HTR-8/SVneo (cell line): ENCODE results near the gene SHROOM3.

Source experiments
- DNase-seq: peaks from one replicate; pipeline ENCODE4 v3.0.0; 2011; ENCODE audit warnings: low spot score, mixed read lengths; ENCODE audit not compliant: insufficient read length
- FAIRE-seq: peaks from 2 replicates; lab custom pipeline; 2011; peaks lifted over from hg19 to GRCh38; lab: Jason Lieb, UNC

SHROOM3 gene

DNA sequence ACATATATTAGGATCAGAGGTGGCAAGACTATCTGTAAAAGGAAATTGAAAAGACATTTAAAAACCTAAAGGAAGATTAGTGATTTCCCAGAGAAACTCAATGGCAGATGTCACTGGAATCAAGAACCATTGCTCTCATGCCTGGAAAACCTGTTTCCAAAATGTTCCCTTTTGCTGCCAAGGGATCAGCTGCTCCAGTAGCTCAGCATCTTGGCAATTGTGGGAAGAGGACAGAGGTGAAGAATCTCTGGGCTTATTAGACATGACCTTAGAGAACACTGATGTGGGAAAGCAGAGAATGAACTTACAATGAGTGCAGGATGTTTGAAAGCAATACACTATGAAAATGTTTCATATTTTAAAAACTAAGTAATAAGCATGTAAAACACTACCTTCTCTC is 98.3 kb downstream of the SHROOM3 start:
- DNase-seq (no peak), FAIRE-seq (no peak)

DNA sequence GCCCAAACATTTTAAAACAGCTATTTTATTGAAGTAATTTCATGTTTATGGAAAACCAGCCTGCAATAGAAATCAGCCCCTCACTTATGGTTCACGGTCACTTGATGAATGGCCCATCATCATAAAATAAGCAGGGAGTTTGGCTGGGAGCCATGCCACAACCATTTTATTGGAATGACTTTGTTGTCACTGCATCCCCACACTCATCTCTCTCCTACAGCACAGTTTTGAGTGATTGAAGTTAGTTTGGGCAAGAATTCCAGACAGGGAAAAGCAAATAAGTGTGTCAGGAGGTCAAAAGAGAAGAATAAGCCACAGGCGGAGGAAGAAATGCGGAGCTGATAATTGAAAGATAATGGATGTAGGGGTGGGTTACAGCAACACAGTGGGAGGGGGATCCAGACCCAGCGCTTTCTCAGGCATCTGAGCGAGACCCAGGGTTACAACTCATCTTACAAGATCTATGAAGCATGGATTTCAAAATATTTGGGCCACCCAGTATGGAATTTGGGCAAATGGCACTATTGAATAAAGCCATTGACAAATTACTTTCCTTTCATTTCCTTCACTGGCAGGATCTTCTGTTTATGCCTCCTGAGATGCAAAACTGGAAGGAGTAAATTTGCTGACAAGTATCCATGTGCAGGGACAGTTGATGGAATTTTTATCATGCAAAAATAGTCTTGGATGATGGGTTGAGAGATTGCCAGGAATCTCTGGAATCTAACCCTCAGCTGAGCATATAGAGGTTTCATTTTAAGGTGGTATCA is 100.8 kb downstream of the SHROOM3 start:
- FAIRE-seq, result no peak
- no peak for DNase-seq

DNA sequence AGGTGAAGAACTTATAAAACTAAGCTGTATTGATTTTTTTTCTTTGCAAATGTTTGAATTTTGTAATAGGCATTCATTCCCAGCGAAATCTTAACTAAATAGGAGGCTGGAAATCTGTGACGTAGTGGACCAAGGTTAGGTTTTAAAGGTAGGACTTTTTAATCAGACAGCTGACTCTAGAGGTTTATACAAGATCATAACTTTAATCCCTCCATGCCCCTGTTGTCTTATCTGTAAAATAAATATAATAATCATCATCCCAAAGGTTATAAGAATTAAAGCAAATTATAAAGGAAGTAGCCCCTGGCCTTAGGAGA is 101.3 kb downstream of the SHROOM3 start:
- FAIRE-seq (no peak), DNase-seq (no peak)

DNA sequence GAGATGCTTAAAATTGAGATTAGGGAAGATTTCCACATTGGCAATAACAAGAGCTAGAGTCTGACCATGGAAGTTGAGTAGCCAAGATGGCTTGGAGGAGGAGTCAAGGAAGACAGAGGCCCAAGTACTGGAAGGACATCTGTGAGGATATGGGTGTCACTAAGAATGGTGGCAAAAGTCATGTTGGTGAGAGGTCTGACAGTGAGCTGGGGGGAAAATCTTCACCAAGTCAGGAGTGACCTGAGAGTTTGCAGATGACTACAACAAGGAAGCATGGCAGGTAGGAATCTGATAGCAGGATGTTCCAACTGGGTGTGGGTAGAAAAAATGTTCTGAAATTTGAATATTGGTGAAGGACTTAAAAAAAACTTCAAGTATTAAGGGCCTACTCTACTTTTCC is 103.3 kb downstream of the SHROOM3 start:
- FAIRE-seq, result no peak
- DNase-seq, result no peak

DNA sequence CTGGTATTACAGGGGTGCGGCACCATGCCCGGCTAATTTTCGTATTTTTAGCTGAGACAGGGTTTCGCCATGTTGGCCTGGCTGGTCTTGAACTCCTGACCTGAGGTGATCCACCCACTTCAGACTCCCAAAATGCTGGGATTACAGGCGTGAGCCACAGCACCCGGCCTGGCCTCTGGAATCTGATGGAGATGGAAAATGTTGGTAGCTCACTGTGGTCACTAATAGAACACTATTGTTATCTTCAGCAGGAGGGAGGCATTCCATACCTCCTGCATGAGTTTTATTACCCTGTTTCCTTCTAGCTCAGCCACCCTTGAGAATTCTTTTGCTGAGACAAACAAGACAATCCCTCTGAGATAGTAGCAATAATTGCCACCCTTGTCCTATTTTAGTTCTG is 105.0 kb downstream of the SHROOM3 start:
- FAIRE-seq, result no peak
- no peak for DNase-seq

DNA sequence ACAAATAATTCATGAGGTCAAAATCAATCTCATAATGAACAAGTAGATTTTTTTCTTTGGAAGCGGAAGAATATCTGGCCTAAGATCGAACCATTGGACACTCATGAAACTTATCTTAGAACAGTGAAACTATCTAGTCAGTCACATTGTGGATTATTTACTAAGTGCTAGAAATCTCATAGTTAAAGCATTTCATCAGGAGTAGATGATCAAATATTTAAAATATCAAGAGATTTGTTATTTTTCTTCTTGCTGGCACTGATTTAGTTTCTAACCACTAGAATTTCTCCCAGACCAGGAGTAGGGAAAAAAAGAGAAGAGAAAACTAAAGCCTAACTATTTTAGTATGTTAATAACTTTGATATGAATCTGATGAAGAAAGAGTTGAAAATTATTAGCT is 105.5 kb downstream of the SHROOM3 start:
- DNase-seq (no peak), FAIRE-seq (no peak)

DNA sequence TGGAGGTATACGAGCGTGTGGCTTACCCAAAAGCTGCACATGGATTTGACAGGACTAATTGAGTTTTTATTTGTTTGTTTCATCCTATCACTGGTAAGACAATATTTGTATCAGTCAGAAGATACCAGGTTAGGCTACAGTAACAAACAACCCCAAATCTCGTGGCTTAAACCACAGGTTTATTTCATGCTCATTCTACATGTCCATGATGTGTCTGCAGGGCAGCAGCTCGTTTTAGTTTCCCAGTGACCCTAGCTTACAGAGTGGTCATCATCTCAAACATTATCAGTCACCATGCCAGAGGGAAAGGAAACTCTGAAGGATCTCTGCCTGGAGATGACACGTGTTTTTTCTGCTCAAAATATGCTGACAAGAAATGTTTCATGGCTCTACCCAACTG is 108.3 kb downstream of the SHROOM3 start:
- DNase-seq, result no peak
- no peak for FAIRE-seq

DNA sequence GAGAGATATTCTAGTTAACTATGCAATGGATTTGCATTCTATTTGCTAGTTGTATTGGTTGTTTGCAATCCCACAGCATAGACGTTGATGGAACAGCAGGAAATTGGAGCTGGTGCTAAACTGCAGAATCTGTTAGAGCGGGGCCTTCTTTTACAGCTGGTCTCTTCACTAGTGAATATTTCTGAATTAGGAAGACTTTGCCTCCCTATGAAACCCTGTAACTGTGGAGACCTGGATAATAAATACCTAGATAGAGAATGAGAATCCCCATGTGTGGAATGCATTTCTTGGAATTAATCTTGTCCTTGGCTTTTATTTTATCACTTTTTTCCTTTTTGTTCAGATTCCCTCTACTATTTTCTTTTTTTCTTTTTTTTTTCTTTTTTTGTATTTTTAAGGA is 109.7 kb downstream of the SHROOM3 start:
- FAIRE-seq (no peak), DNase-seq (no peak)

GRCh38 chr4:76545226-76545884 is 110.3 kb downstream of the SHROOM3 start:
- FAIRE-seq, result no peak
- DNase-seq, result peak; percentile 5

- FAIRE-seq (no peak), DNase-seq (no peak)
These were observed 111.3 kb downstream of the SHROOM3 start for GRCh38 chr4:76546327-76546726.

- DNase-seq (peak; percentile 5), FAIRE-seq (no peak)
These were observed 112.0 kb downstream of the SHROOM3 start for GRCh38 chr4:76546759-76547742.

DNA sequence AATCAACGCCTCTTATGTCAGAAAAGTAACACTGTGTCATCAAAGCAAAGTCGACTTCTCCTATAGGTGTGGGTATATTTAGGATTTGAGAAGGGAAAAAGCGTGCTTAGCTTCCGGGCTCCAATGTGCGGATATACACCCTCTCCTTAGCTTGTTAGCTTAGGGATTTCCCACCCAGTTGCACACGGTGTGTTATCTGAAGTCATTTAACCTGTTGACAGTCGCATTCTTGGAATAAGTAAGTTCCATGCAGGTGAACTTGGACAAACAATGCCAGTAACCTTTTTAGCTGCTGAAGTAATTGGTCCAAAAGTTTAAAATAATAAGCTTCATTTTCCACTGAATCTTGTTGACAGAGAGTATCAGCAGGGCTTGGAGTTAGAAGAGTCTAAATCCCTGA is 113.7 kb downstream of the SHROOM3 start:
- no peak for FAIRE-seq
- no peak for DNase-seq

GRCh38 chr4:76549765-76550164 is 114.7 kb downstream of the SHROOM3 start:
- FAIRE-seq, result no peak
- no peak for DNase-seq

- DNase-seq, result peak; percentile 7
- FAIRE-seq, result no peak
These were observed 116.1 kb downstream of the SHROOM3 start for GRCh38 chr4:76550966-76551780.

DNA sequence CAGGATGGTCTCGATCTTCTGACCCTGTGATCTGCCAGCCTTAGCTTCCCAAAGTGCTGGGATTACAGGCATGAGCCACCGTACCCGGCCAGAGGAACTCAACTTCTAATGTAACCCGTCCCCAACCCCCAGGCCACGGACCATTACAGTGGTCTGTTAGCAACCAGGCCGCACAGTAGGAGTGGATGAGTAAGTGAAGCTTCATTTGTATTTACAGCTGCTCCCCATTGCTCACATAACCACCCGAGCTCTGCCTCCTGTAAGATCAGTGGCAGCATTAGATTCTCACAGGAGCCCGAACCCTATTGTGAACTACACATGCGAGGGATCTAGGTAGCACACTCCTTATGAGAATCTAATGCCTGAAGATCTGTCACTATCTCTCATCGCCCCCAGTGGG is 119.6 kb downstream of the SHROOM3 start:
- DNase-seq (no peak), FAIRE-seq (no peak)

- FAIRE-seq (no peak), DNase-seq (no peak)
These were observed 121.4 kb downstream of the SHROOM3 start for GRCh38 chr4:76556452-76556851.

- FAIRE-seq (no peak), DNase-seq (no peak)
These were observed 123.6 kb downstream of the SHROOM3 start for GRCh38 chr4:76558396-76559235.

GRCh38 chr4:76559236-76560071 is 124.4 kb downstream of the SHROOM3 start:
- FAIRE-seq, result no peak

More at GRCh38 chr4:76559236-76560071, 124.4 kb downstream of the SHROOM3 start:
- no peak for DNase-seq
